HUES48 (cell line): ENCODE results near the gene SERPIND1.

ENCODE experiments used
- H3K27ac ChIP-seq: one replicate; pipeline ENCODE4 v1.7.0; 2013; ENCODE audit warnings: low read depth, low read length, inconsistent platforms
- H3K27me3 ChIP-seq: 2 replicates; pipeline ENCODE4 v1.6.1; 2013; ENCODE audit warnings: mild to moderate bottlenecking, low read length; ENCODE audit not compliant: control insufficient read depth, insufficient read depth
- H3K36me3 ChIP-seq: 2 replicates; pipeline ENCODE4 v1.6.1; 2013; ENCODE audit warnings: low read length; ENCODE audit not compliant: control insufficient read depth, insufficient read depth
- H3K4me1 ChIP-seq: 2 replicates; pipeline ENCODE4 v1.6.1; 2013; ENCODE audit warnings: mild to moderate bottlenecking, low read length; ENCODE audit not compliant: control insufficient read depth, insufficient read depth
- H3K4me3 ChIP-seq: 2 replicates; pipeline ENCODE4 v1.5.1; 2013; ENCODE audit warnings: mild to moderate bottlenecking, low read depth, low read length
- H3K9ac ChIP-seq: 2 replicates; pipeline ENCODE4 v1.6.1; 2013; ENCODE audit warnings: mild to moderate bottlenecking, low read depth, low read length, moderate library complexity
- H3K9me3 ChIP-seq: 2 replicates; pipeline ENCODE4 v1.6.1; 2013; ENCODE audit warnings: low read length; ENCODE audit not compliant: control insufficient read depth, insufficient read depth

Gene SERPIND1

DNA sequence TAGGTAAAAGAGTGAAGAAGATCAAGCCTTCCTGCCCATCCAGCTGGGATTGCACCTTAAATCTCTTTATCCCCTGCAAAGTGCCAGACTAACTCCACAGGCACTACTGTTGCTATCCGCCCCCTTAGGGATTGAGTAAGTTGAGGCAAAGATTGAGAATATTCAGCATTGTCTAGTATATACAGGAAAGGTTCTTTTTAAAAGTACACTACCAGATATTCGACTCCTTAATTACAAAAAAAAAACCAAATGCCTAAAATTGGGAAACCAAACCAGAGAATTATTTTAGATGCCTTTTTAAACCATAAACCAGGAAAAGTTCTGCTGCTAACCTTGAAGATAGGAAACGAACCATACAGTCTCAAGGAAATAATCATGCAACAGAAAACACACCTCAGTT lies 11.5 kb downstream of the SERPIND1 start:
- Histone ChIP-seq H3K27ac (no peak overlapping the region), H3K4me1 (peaks cover 5% of the 10 kb centered on the region; the same call in 1 of the 2 replicates)

DNA sequence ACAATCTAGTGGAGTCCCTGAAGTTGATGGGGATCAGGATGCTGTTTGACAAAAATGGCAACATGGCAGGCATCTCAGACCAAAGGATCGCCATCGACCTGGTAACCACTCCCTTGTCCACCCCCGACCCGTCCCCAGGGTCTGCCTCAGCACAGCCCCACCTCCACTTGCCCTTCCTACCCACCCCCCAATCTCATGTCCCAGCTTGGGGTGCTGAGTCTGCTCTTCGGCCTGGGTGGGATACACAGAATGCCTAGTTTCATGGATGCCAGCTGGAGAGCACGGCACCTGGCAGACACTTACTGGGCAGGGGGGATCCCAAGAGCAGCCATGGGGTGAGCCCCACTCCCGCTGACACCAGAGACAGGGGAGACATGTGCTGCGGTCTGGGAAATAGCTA lies 12.1 kb downstream of the SERPIND1 start:
- Histone ChIP-seq H3K27ac (no peak overlapping the region), H3K4me3 (no peak overlapping the region), H3K27me3 (no peaks in the 10 kb centered on the region), H3K9me3 (no peaks in the 10 kb centered on the region), H3K9ac (no peak overlapping the region), H3K36me3 (peaks cover 13% of the 10 kb centered on the region; the same call in 1 of the 2 replicates), H3K4me1 (peaks cover 5% of the 10 kb centered on the region; the same call in 1 of the 2 replicates)

More for the DNA sequence above, 11.5 kb downstream of the SERPIND1 start:
- H3K9me3 ChIP-seq = no peaks in the 10 kb centered on the region
- H3K4me3 ChIP-seq = no peak overlapping the region
- H3K27me3 ChIP-seq = no peaks in the 10 kb centered on the region
- H3K36me3 ChIP-seq = peaks cover 13% of the 10 kb centered on the region; the same call in 1 of the 2 replicates
- no peak overlapping the region for H3K9ac ChIP-seq

DNA sequence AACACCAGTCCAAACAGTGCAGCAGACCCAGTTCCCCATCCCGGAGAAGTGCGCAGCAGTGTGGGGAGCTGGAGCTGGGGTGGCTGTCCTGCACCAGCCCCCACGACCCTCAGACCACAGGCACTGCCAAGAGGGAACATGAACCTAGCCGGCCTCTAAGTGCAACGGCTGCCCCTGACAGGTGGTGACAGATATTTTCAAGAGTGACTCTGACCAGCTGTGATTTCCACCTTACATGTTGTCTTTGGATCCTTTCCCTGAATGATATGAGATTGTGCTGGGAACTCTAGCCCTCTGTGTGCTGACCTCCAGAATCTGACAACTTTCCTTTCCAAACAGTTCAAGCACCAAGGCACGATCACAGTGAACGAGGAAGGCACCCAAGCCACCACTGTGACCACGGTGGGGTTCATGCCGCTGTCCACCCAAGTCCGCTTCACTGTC lies 12.6 kb downstream of the SERPIND1 start:
- Histone ChIP-seq H3K9ac (no peak overlapping the region), H3K27me3 (no peaks in the 10 kb centered on the region), H3K27ac (no peak overlapping the region), H3K4me1 (peaks cover 5% of the 10 kb centered on the region; the same call in 1 of the 2 replicates), H3K4me3 (no peak overlapping the region), H3K36me3 (peaks cover 13% of the 10 kb centered on the region; the same call in 1 of the 2 replicates), H3K9me3 (no peaks in the 10 kb centered on the region)

DNA sequence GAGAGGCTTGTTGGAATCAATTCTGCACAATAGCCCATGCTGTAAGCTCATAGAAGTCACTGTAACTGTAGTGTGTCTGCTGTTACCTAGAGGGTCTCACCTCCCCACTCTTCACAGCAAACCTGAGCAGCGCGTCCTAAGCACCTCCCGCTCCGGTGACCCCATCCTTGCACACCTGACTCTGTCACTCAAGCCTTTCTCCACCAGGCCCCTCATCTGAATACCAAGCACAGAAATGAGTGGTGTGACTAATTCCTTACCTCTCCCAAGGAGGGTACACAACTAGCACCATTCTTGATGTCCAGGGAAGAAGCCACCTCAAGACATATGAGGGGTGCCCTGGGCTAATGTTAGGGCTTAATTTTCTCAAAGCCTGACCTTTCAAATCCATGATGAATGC lies 13.3 kb downstream of the SERPIND1 start:
- peaks cover 15% of the 10 kb centered on the region; the same call in 1 of the 2 replicates for H3K36me3 ChIP-seq
- H3K9ac ChIP-seq = no peak overlapping the region
- no peak overlapping the region for H3K27ac ChIP-seq
- no peaks in the 10 kb centered on the region for H3K27me3 ChIP-seq
- H3K9me3 ChIP-seq = no peaks in the 10 kb centered on the region
- peaks cover 5% of the 10 kb centered on the region; the same call in 1 of the 2 replicates for H3K4me1 ChIP-seq
- H3K4me3 ChIP-seq = no peak overlapping the region

DNA sequence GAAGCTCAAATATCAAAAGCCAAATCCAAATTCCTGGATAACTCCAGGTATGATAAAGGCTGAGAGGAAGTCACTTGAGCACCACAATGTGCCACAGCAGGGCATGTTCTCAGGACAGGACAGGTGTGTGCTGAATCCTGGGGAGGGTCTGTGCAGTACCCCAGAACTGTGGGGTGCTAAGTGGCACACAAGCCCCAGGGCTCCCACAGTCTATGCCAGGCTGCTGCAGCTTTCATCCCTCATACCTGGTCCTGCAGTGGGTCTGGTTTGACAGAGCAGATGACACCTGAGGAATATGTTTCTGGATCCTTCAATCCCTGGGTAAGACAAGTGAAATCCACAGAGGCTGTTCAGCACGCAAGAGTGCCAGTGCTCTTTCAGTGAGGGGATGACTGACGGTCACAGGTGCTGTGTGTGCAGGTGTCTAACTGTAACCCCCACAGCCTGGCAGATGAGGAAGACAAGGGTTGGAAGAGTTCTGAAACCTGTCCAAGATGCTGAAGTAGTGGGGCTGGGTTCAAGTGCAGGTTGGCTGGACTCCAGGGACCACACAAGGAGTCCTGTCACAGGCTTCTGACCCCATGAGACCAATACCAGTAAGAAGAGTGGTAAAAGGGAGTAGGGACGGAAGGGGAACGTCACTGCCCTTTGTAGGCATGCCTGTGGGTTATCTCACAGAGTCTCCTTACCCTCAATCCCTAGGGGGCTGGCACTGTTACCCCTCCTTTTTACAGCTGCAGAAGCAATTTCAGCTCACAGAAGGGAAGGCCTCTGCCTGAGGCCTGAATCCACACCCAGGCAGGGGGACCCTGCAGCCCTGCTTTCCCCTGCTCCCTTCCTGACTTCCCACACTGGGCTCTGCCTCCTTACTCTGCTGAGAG lies 14.1 kb downstream of the SERPIND1 start:
- no peaks in the 10 kb centered on the region for H3K9me3 ChIP-seq
- peaks cover 23% of the 10 kb centered on the region; the same call in 1 of the 2 replicates for H3K36me3 ChIP-seq
- no peaks in the 10 kb centered on the region for H3K27me3 ChIP-seq
- H3K9ac ChIP-seq = no peak overlapping the region
- no peak overlapping the region for H3K4me3 ChIP-seq
- no peak overlapping the region for H3K27ac ChIP-seq
- peaks cover 5% of the 10 kb centered on the region; the same call in 1 of the 2 replicates for H3K4me1 ChIP-seq

DNA sequence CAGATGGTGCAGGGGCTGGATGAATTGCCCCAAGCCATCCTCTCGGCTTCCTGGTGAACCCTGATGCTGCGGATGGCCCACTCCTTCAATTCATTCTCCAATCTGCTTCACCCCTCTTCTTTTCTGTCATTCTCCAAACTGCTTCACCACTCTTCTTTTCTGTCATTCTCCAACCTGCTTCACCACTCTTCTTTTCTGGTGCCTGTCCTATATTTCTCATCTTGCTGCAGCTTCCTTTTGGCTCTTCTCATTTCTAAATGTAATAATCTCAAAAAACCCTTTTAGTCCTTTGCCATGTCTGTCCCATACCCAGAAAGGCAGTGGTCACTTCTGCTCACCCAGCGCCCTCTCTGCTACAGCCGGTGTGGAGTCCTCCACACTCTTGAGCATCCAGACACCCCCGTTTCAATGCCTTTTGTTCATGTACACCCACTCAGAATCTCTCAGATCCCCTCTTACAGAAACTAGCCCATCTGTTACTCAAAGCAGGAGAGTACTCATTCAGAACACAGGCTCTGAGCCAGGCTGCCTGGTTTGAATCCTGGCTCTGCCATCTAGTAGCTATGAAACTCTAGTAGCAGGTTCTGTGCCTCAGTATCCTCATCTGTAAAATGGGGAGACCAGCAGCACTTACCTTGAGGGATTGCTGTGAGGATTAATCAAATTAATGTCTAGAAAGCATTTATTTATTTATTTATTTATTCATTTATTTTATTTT lies 14.9 kb downstream of the SERPIND1 start:
- no peaks in the 10 kb centered on the region for H3K9me3 ChIP-seq
- peaks cover 4% of the 10 kb centered on the region; the same call in 1 of the 2 replicates for H3K4me1 ChIP-seq
- H3K27ac ChIP-seq = no peak overlapping the region
- peaks cover 25% of the 10 kb centered on the region; the same call in 1 of the 2 replicates for H3K36me3 ChIP-seq
- no peak overlapping the region for H3K4me3 ChIP-seq
- no peaks in the 10 kb centered on the region for H3K27me3 ChIP-seq
- no peak overlapping the region for H3K9ac ChIP-seq

DNA sequence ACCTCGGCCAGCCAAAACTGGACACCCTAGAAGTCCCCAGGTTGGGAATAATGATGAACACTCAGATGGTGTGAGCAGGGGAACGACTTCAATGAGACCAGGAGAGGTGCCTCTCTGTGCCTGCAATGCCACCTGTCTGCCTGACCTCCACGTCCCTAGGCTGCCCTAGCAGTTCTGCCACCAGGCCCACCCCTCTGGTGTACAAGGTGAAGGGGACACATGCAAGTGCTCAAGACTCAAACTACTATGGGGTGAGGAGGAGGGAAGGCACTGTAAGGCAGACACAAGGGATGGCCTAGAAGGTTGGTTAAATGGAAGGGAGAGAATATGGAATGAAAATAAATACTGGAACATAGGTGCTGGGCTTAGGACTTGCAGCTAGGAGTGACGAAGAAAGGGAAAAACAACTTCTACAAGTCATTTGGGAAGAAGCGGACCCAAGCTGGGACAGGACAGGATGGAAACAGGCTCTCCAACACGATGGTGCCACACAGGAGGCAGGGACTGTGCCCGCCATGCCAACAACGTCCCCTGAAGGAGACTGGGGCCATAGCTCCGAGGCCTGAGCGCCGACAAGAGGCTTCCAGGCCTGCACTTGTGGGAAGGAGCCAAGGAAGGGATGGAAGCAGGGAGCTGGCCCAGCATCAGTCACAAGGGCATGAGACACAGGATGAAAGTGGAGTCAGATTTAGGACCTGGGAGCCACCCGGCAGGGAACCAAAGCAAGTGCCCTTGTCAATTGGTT lies 18.5 kb downstream of the SERPIND1 start:
- no peaks in the 10 kb centered on the region for H3K4me1 ChIP-seq
- H3K27ac ChIP-seq = no peak overlapping the region
- no peak overlapping the region for H3K9ac ChIP-seq
- no peaks in the 10 kb centered on the region for H3K9me3 ChIP-seq
- H3K27me3 ChIP-seq = no peaks in the 10 kb centered on the region
- no peak overlapping the region for H3K4me3 ChIP-seq
- peaks cover 33% of the 10 kb centered on the region; the same call in 1 of the 2 replicates for H3K36me3 ChIP-seq

DNA sequence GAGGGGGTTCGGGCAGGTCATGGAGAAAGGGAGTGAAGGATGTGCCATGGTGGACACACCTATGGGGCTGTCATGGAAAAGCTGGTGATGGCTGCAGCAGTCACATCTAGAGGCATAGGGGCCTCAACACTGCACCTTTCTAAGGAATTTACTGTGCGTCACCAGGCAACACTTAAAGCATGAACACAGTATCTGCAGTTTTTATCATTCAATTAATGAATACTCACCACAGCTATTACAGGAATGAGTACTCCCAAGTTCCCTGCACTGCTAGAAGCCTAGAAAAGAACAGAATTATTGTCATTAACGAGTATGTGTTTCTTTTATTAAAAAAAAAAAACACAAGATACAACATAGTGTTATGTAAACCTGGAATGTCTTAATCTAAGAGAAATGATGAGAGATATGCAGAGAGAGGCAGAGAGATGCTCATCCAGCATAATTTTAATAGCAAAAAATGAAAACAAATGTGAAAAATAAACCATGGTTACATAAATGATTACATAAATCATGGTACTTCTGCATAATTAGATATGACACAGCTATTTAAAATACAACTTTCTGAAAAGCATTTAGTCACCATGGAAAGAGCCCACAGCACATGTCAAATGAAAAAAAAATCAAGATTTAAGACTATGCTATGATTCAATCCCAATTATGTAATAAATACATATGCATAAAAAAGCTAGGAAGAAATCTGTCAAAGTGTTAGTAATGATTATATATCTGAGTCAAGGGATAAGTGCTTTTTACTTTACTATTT lies 19.2 kb downstream of the SERPIND1 start:
- Histone ChIP-seq H3K9ac (no peak overlapping the region), H3K4me1 (no peaks in the 10 kb centered on the region), H3K36me3 (peaks cover 35% of the 10 kb centered on the region; the same call in 1 of the 2 replicates)

DNA sequence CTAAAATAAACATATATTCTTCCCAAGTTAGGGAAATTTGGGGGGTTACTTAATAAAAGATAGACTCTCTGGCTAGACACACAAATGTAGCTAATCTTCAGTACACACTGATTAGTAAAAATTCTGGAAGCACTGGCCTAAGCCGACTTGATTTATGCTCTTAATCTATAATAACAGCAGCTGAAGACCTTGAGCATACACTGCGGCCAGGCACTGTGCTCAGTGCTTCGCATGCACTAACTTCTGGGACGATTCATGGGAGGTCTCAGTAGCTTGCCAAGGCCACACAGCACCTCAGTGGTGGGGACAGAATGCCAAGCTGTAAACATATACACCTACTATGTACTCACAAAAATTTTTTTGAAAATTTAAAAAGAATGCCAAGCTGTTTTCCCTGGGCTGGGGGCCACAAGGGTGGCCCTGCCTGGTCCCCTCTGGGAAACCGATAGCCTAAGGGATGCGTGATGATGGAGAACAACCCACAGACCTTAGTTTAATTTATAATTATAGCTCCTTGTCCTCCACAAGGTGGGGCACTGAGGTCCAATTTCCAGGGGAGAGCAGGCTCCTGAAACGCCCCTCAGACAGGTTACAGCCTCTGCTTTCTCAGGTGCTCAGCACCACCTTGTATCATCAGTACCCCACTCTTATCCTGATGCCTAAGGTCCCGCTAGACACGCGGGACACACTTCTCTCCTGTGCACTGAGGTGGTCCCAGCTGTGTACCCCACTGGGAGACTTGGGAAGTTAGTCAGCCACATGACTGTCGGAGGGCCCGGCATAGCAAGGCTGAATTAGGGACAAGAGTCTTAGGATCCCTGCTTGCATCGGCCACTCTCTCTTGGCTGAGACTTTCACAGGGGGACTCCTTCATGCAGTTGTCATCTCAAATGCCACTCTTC lies 20.1 kb downstream of the SERPIND1 start:
- peaks cover 44% of the 10 kb centered on the region for H3K36me3 ChIP-seq
- H3K4me1 ChIP-seq = no peaks in the 10 kb centered on the region
- H3K9me3 ChIP-seq = no peaks in the 10 kb centered on the region
- no peak overlapping the region for H3K9ac ChIP-seq
- H3K27ac ChIP-seq = no peak overlapping the region
- H3K4me3 ChIP-seq = no peak overlapping the region
- no peaks in the 10 kb centered on the region for H3K27me3 ChIP-seq

More for the DNA sequence above, 19.2 kb downstream of the SERPIND1 start:
- Histone ChIP-seq H3K4me3 (no peak overlapping the region), H3K9me3 (no peaks in the 10 kb centered on the region), H3K27ac (no peak overlapping the region), H3K27me3 (no peaks in the 10 kb centered on the region)
